ENCODE measurements around the gene STEEP1. TPM values are rescaled to one million over a fixed set of nuclear protein-coding genes. Genes with fewer than 3 reads are reported as not detected.

The STEEP1 gene
- total RNA-seq, 1 experiment from 2014 or later = 39.8 TPM

DNA sequence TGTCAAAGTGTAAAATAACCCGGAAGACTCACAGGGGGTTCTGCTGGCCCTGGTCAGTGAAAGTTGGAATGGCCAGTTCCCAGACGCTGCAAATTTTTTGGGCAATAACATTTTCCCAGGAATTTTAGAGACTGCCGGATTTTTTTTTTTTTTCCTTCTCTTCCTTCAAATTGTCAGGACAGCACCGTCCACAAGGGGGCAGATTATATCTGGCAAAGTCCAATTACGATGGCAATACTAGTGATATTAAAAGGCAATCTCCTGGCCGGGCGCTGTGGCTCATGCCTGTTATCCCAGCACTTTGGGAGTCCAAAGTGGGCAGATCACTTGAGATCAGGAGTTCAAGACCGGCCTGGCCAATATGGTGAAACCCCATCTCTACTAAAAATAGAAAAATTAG, 76.5 kb downstream of the STEEP1 start:
- DNase-seq (ENCODE audit: low spot score) = no peak

Other genes with a start within 250 kb of the STEEP1 start
- 13.2 and 14.9 TPM in 2 replicates for gene SLC25A43, start 166.1 kb downstream of the STEEP1 start, total RNA-seq (2014; rRNA removed; shearing (Covaris generic))
- 161 and 176 TPM in 2 replicates for gene SLC25A5, start 97.0 kb downstream of the STEEP1 start, total RNA-seq (2014; rRNA removed; shearing (Covaris generic))
- 24.5 and 30.3 TPM in 2 replicates for gene UBE2A, start 9.2 kb upstream of the STEEP1 start, total RNA-seq (2014; rRNA removed; shearing (Covaris generic))
- gene NKRF, start 41.0 kb upstream of the STEEP1 start, total RNA-seq (2014; rRNA removed; shearing (Covaris generic)) = 2.7 and 3.5 TPM in 2 replicates
- 13.9 and 15.3 TPM in 2 replicates for gene SEPTIN6, start 127.8 kb upstream of the STEEP1 start, total RNA-seq (2014; rRNA removed; shearing (Covaris generic))
- 0.72 TPM in 1 of 2 replicates, not detected in the other for gene SOWAHD, start 193.2 kb upstream of the STEEP1 start, total RNA-seq (2014; rRNA removed; shearing (Covaris generic))
- 1,038 and 3,069 TPM in 2 replicates for gene RPL39, start 226.2 kb upstream of the STEEP1 start, total RNA-seq (2014; rRNA removed; shearing (Covaris generic))

Data from A172 (cell line).